NCI-H2107 (cell line): Measurements from ENCODE around the gene KIAA1671.

Experiments used
- DNase-seq: peaks from one replicate; lab custom pipeline; 2025; lab: John Stamatoyannopoulos, UW

The KIAA1671 gene

GRCh38 chr22:25119609-25120008 is 167.1 kb downstream of the KIAA1671 start:
- no peak for DNase-seq

- no peak for DNase-seq
These were observed 167.6 kb downstream of the KIAA1671 start for GRCh38 chr22:25120093-25120561.

GRCh38 chr22:25120761-25121212 is 168.3 kb downstream of the KIAA1671 start:
- no peak for DNase-seq

GRCh38 chr22:25122136-25122764 is 169.7 kb downstream of the KIAA1671 start:
- no peak for DNase-seq

- DNase-seq = no peak
These were observed 171.2 kb downstream of the KIAA1671 start for GRCh38 chr22:25123677-25124076.

GRCh38 chr22:25125693-25126357 is 173.3 kb downstream of the KIAA1671 start:
- no peak for DNase-seq

GRCh38 chr22:25126510-25126909 is 174.0 kb downstream of the KIAA1671 start:
- DNase-seq = no peak

GRCh38 chr22:25127318-25127717 is 174.8 kb downstream of the KIAA1671 start:
- no peak for DNase-seq

- no peak for DNase-seq
These were observed 177.9 kb downstream of the KIAA1671 start for GRCh38 chr22:25130462-25130861.

GRCh38 chr22:25131198-25131887 is 178.8 kb downstream of the KIAA1671 start:
- no peak for DNase-seq

GRCh38 chr22:25134028-25134427 is 181.5 kb downstream of the KIAA1671 start:
- DNase-seq = no peak

GRCh38 chr22:25134451-25134850 is 181.9 kb downstream of the KIAA1671 start:
- no peak for DNase-seq

GRCh38 chr22:25136953-25137576 is 184.5 kb downstream of the KIAA1671 start:
- DNase-seq = no peak

- no peak for DNase-seq
These were observed 185.3 kb downstream of the KIAA1671 start for GRCh38 chr22:25137577-25138525.

GRCh38 chr22:25139062-25139461 is 186.5 kb downstream of the KIAA1671 start:
- no peak for DNase-seq

GRCh38 chr22:25142102-25142501 is 189.6 kb downstream of the KIAA1671 start:
- DNase-seq = no peak

GRCh38 chr22:25143156-25144076 is 190.9 kb downstream of the KIAA1671 start:
- no peak for DNase-seq

GRCh38 chr22:25144522-25144921 is 192.0 kb downstream of the KIAA1671 start:
- no peak for DNase-seq

GRCh38 chr22:25146307-25146706 is 193.8 kb downstream of the KIAA1671 start:
- no peak for DNase-seq

- DNase-seq = no peak
These were observed 194.6 kb downstream of the KIAA1671 start for GRCh38 chr22:25146906-25147641.
